DND-41 (cell line): Measurements from ENCODE around the gene PHB1.

ENCODE experiments used
- ATAC-seq: fragments of 200-7000 bp; cut with Tn5 transposase; 3 replicates; pipeline ENCODE4 v1.9.1; 2021; ENCODE audit warnings: low read depth; ENCODE audit not compliant: insufficient read depth
- DNase-seq: peaks from one replicate; pipeline ENCODE4 v3.0.0-alpha.2; 2020
- H2AFZ ChIP-seq: 2 replicates; pipeline ENCODE4 v1.6.0; 2012; ENCODE audit warnings: low read depth, low read length
- H3K27ac ChIP-seq: 2 replicates; pipeline ENCODE4 v1.5.1; 2012; ENCODE audit warnings: low read length, inconsistent platforms
- H3K27me3 ChIP-seq: fragments of 200-600 bp; sonication (generic); 2 replicates; pipeline ENCODE4 v1.6.0; 2012; ENCODE audit warnings: low read length, mild to moderate bottlenecking, inconsistent platforms; ENCODE audit not compliant: insufficient read depth, poor library complexity
- H3K36me3 ChIP-seq: 2 replicates; pipeline ENCODE4 v1.5.1; 2012; ENCODE audit warnings: low read length, inconsistent platforms; ENCODE audit not compliant: insufficient read depth
- H3K4me1 ChIP-seq: 2 replicates; pipeline ENCODE4 v1.5.1; 2012; ENCODE audit warnings: mild to moderate bottlenecking, low read length; ENCODE audit not compliant: insufficient read depth
- H3K4me2 ChIP-seq: 2 replicates; pipeline ENCODE4 v1.6.0; 2012; ENCODE audit warnings: mild to moderate bottlenecking, moderate library complexity, low read length, inconsistent platforms; ENCODE audit not compliant: insufficient read depth
- H3K4me3 ChIP-seq, 2 experiments: fragments of 200-600 bp in 1 of 2; shearing (Covaris generic) in 1 of 2; 2 replicates each; pipeline ENCODE4 v1.5.1; 2012 to 2016; ENCODE audit warnings: inconsistent platforms in 2 of 2, low read length in 2 of 2, mild to moderate bottlenecking in 2 of 2, low read depth in 1 of 2, moderate library complexity in 1 of 2
- H3K79me2 ChIP-seq: 2 replicates; pipeline ENCODE4 v1.6.0; 2012; ENCODE audit warnings: low read length, inconsistent platforms; ENCODE audit not compliant: insufficient read depth
- H3K9ac ChIP-seq: 2 replicates; pipeline ENCODE4 v1.6.0; 2012; ENCODE audit warnings: low read depth, mild to moderate bottlenecking, inconsistent platforms, low read length, moderate library complexity
- H3K9me3 ChIP-seq: 2 replicates; pipeline ENCODE4 v1.5.1; 2012; ENCODE audit warnings: low read length, moderate library complexity, mild to moderate bottlenecking, inconsistent platforms; ENCODE audit not compliant: insufficient read depth, severe bottlenecking
- H4K20me1 ChIP-seq: 2 replicates; pipeline ENCODE4 v1.6.0; 2012; ENCODE audit warnings: low read length; ENCODE audit not compliant: insufficient read depth
- CTCF ChIP-seq: IDR thresholded peaks from 2 replicates; pipeline ENCODE4 v1.5.1; 2012; ENCODE audit warnings: borderline replicate concordance, low read length, moderate library complexity, mild to moderate bottlenecking; ENCODE audit not compliant: poor library complexity, severe bottlenecking; ENCODE audit errors: extremely low read depth
- EZH2 ChIP-seq: IDR thresholded peaks from 3 replicates; pipeline ENCODE4 v1.6.1; 2012; ENCODE audit warnings: borderline replicate concordance, low read depth, mild to moderate bottlenecking, moderate library complexity, low read length, inconsistent platforms; ENCODE audit not compliant: severe bottlenecking

PHB1 gene

GRCh38 chr17:49388692-49389513 is 25.8 kb downstream of the PHB1 start:
- Histone ChIP-seq H3K9ac (no peak overlapping the region), H3K4me1 (no peaks in the 10 kb centered on the region), H3K4me2 (no peak overlapping the region), H3K9me3 (no peaks in the 10 kb centered on the region), H3K79me2 (no peaks in the 10 kb centered on the region), H3K4me3 (no peak overlapping the region), H3K27ac (no peak overlapping the region), H3K27me3 (peaks cover 12% of the 10 kb centered on the region), H3K36me3 (no peaks in the 10 kb centered on the region), H2AFZ (no peak overlapping the region), H4K20me1 (0 out of 2 replicates have a peak, but pooled peaks cover 4% of the 10 kb centered on the region)
- ATAC-seq = no peak
- DNase-seq = no peak
- TF ChIP-seq CTCF = no peak
- no peak for TF ChIP-seq EZH2

GRCh38 chr17:49388290-49388640 is 26.4 kb downstream of the PHB1 start:
- Histone ChIP-seq H3K79me2 (no peaks in the 10 kb centered on the region), H3K27ac (no peak overlapping the region), H3K27me3 (peaks cover 12% of the 10 kb centered on the region), H3K4me2 (no peak overlapping the region), H3K4me1 (no peaks in the 10 kb centered on the region), H2AFZ (no peak overlapping the region), H3K4me3 (no peak overlapping the region), H3K9me3 (no peaks in the 10 kb centered on the region), H3K9ac (no peak overlapping the region), H4K20me1 (0 out of 2 replicates have a peak, but pooled peaks cover 4% of the 10 kb centered on the region), H3K36me3 (no peaks in the 10 kb centered on the region)
- DNase-seq (no peak), ATAC-seq (no peak)
- no peak for TF ChIP-seq CTCF
- no peak for TF ChIP-seq EZH2

GRCh38 chr17:49387498-49388289 is 27.0 kb downstream of the PHB1 start:
- Histone ChIP-seq H3K9ac (no peak overlapping the region), H3K4me3 (no peak overlapping the region), H3K36me3 (no peaks in the 10 kb centered on the region), H2AFZ (no peak overlapping the region), H3K27ac (no peak overlapping the region), H3K9me3 (no peaks in the 10 kb centered on the region), H4K20me1 (0 out of 2 replicates have a peak, but pooled peaks cover 4% of the 10 kb centered on the region), H3K4me2 (no peak overlapping the region), H3K27me3 (peaks cover 12% of the 10 kb centered on the region), H3K4me1 (no peaks in the 10 kb centered on the region), H3K79me2 (no peaks in the 10 kb centered on the region)
- ATAC-seq (no peak), DNase-seq (no peak)
- TF ChIP-seq CTCF (no peak), EZH2 (no peak)
